Panc1 (cell line): ENCODE data around the gene URAD. TPM values are rescaled to one million over a fixed set of nuclear protein-coding genes. Genes with fewer than 3 reads are reported as not detected.

ENCODE experiments used
- ATAC-seq: fragments of 200-7000 bp; cut with Tn5 transposase; 2 replicates; pipeline ENCODE4 v1.9.1; 2020; ENCODE audit warnings: mild to moderate bottlenecking, moderate library complexity
- BruUV-seq: library from RNA; stranded (reverse); fragments of 400-500 nt; replicated peaks from 2 replicates; lab custom pipeline; 2021; lab: Mats Ljungman, UMichigan
- CTCF ChIA-PET: fragments of 300-600 bp; sonication (Branson Sonifier 250); formaldehyde crosslinking; loops from one replicate; lab custom pipeline; 2022; ENCODE audit warnings: antibody characterized with exemption; lab: Charles Lee
- POLR2A ChIA-PET: fragments of 300-600 bp; sonication (Branson Sonifier 250); formaldehyde crosslinking; loops from one replicate; lab custom pipeline; 2022; ENCODE audit warnings: antibody characterized with exemption; lab: Charles Lee
- DNase-seq: peaks from one replicate; pipeline ENCODE4 v3.0.0-alpha.2; 2010; ENCODE audit warnings: low read depth, low spot score
- H3K27ac ChIP-seq: 2 replicates; pipeline ENCODE4 v1.5.1; 2011; ENCODE audit warnings: mild to moderate bottlenecking, low read length, inconsistent platforms
- H3K27me3 ChIP-seq: fragments of 200-500 bp; sonication (Bioruptor generic); 2 replicates; pipeline ENCODE4 v1.6.0; 2014; ENCODE audit warnings: low read length, inconsistent platforms; ENCODE audit not compliant: control insufficient read depth, insufficient read depth
- H3K36me3 ChIP-seq: fragments of 200-500 bp; sonication (Bioruptor generic); 2 replicates; pipeline ENCODE4 v1.5.1; 2014; ENCODE audit warnings: inconsistent platforms, mild to moderate bottlenecking, low read length, moderate library complexity; ENCODE audit not compliant: control insufficient read depth, insufficient read depth
- H3K4me1 ChIP-seq: 2 replicates; pipeline ENCODE4 v1.5.1; 2011; ENCODE audit warnings: inconsistent platforms, mild to moderate bottlenecking, low read length, moderate library complexity; ENCODE audit not compliant: control insufficient read depth, insufficient read depth
- H3K4me3 ChIP-seq, 2 experiments: 2 replicates each; pipeline ENCODE4 v1.5.1; 2011 to 2012; ENCODE audit warnings: low read depth in 2 of 2, low read length in 2 of 2, mild to moderate bottlenecking in 2 of 2, inconsistent platforms in 1 of 2, moderate library complexity in 1 of 2
- H3K9me3 ChIP-seq: fragments of 200-500 bp; sonication (Bioruptor generic); 2 replicates; pipeline ENCODE4 v1.5.1; 2014; ENCODE audit warnings: low read depth, mild to moderate bottlenecking, inconsistent platforms, low read length, moderate library complexity; ENCODE audit not compliant: control insufficient read depth, insufficient read depth
- POLR2AphosphoS5 ChIP-seq: IDR thresholded peaks from 2 replicates; pipeline ENCODE4 v1.6.1; 2012; ENCODE audit warnings: mild to moderate bottlenecking, low read depth, low read length, moderate library complexity
- SIN3A ChIP-seq: IDR thresholded peaks from 2 replicates; pipeline ENCODE4 v1.6.1; 2012; ENCODE audit warnings: low read depth, mild to moderate bottlenecking, low read length, moderate library complexity, borderline replicate concordance; ENCODE audit not compliant: insufficient read depth
- TCF7L2 ChIP-seq: IDR thresholded peaks from 2 replicates; pipeline ENCODE4 v1.6.1; 2011; ENCODE audit warnings: mild to moderate bottlenecking, low read depth, low read length, inconsistent platforms
- in situ Hi-C: cut with HindIII; loops from 2 replicates; pipeline ENCODE4 v1.10.0; 2016; ENCODE audit warnings: low sequenced_read_pairs, low pct_unique_long_range_greater_than_20kb
- intact Hi-C: fragments of 100-400 bp; cut with micrococcal nuclease; formaldehyde crosslinking; loops from one replicate; pipeline ENCODE4 v1.10.0; 2022; ENCODE audit not compliant: unreplicated experiment
- total RNA-seq: library from RNA; stranded (reverse); gene quantifications from one replicate; pipeline ENCODE4 v1.2.1, GENCODE V29; 2021; ENCODE audit not compliant: unreplicated experiment
- TF ChIP-seq, protein P1 (sequence below), 2 experiments: IDR thresholded peaks; 2 replicates each; pipeline ENCODE4 v1.6.1; 2011 to 2012; ENCODE audit warnings: low read depth in 2 of 2, control low read depth in 1 of 2, low read length in 1 of 2, mild to moderate bottlenecking in 1 of 2, moderate library complexity in 1 of 2; ENCODE audit not compliant: insufficient read depth in 1 of 2
- TF ChIP-seq, protein P2 (sequence below): fragments of 450-650 bp; IDR thresholded peaks from 2 replicates; pipeline ENCODE4 v1.5.1; 2017; ENCODE audit warnings: mild to moderate bottlenecking

Gene URAD
- total RNA-seq, 1 experiment from 2014 or later: not detected

GRCh38 chr13:27969866-27970229 lies 18.6 kb downstream of the URAD start:
- Histone ChIP-seq H3K27me3 (no peaks in the 10 kb centered on the region), H3K36me3 (no peaks in the 10 kb centered on the region; the same call in 1 of the 2 replicates), H3K9me3 (no peaks in the 10 kb centered on the region), H3K4me3 (no peak overlapping the region), H3K27ac (no peak overlapping the region), H3K4me1 (peaks cover 8% of the 10 kb centered on the region)
- BruUV-seq: no TSS peak
- ChIA-PET CTCF (interaction anchor here (1.2 kb wide), 1 partner anchor 9 kb away, joined by 3 read pairs; no protein-coding TSS in a partner anchor), POLR2A (interaction anchor here (0.6 kb wide), 1 partner anchor 139 kb away, joined by 5 read pairs; no protein-coding TSS in a partner anchor)
- DNase-seq: no peak
- intact Hi-C loops (no loop called here), in situ Hi-C loops (loop anchor here (25.0 kb wide), 1 partner anchor 133 kb away; no protein-coding TSS in a partner anchor)
- ATAC-seq: no peak
- TF ChIP-seq, protein P1, sequence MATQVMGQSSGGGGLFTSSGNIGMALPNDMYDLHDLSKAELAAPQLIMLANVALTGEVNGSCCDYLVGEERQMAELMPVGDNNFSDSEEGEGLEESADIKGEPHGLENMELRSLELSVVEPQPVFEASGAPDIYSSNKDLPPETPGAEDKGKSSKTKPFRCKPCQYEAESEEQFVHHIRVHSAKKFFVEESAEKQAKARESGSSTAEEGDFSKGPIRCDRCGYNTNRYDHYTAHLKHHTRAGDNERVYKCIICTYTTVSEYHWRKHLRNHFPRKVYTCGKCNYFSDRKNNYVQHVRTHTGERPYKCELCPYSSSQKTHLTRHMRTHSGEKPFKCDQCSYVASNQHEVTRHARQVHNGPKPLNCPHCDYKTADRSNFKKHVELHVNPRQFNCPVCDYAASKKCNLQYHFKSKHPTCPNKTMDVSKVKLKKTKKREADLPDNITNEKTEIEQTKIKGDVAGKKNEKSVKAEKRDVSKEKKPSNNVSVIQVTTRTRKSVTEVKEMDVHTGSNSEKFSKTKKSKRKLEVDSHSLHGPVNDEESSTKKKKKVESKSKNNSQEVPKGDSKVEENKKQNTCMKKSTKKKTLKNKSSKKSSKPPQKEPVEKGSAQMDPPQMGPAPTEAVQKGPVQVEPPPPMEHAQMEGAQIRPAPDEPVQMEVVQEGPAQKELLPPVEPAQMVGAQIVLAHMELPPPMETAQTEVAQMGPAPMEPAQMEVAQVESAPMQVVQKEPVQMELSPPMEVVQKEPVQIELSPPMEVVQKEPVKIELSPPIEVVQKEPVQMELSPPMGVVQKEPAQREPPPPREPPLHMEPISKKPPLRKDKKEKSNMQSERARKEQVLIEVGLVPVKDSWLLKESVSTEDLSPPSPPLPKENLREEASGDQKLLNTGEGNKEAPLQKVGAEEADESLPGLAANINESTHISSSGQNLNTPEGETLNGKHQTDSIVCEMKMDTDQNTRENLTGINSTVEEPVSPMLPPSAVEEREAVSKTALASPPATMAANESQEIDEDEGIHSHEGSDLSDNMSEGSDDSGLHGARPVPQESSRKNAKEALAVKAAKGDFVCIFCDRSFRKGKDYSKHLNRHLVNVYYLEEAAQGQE (IDR thresholded peaks at IDR 0.05; ENCODE audit: insufficient read depth in 1 of 2, low read depth in 2 of 2, low read length in 1 of 2): no peak
- no peak for TF ChIP-seq TCF7L2
- TF ChIP-seq, protein P2, sequence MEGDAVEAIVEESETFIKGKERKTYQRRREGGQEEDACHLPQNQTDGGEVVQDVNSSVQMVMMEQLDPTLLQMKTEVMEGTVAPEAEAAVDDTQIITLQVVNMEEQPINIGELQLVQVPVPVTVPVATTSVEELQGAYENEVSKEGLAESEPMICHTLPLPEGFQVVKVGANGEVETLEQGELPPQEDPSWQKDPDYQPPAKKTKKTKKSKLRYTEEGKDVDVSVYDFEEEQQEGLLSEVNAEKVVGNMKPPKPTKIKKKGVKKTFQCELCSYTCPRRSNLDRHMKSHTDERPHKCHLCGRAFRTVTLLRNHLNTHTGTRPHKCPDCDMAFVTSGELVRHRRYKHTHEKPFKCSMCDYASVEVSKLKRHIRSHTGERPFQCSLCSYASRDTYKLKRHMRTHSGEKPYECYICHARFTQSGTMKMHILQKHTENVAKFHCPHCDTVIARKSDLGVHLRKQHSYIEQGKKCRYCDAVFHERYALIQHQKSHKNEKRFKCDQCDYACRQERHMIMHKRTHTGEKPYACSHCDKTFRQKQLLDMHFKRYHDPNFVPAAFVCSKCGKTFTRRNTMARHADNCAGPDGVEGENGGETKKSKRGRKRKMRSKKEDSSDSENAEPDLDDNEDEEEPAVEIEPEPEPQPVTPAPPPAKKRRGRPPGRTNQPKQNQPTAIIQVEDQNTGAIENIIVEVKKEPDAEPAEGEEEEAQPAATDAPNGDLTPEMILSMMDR: no peak

- in situ Hi-C loops (loop anchor here (25.0 kb wide), 1 partner anchor 132 kb away; no protein-coding TSS in a partner anchor), intact Hi-C loops (no loop called here)
- no peaks in the 10 kb centered on the region for H3K27me3 ChIP-seq
- TF ChIP-seq SIN3A: no peak
- TF ChIP-seq TCF7L2: no peak
- TF ChIP-seq POLR2AphosphoS5: no peak
- TF ChIP-seq, protein P1 (IDR thresholded peaks at IDR 0.05; ENCODE audit: insufficient read depth in 1 of 2, low read depth in 2 of 2, low read length in 1 of 2): no peak
- TF ChIP-seq, protein P2: no peak
- ChIA-PET POLR2A (no interaction called here), CTCF (interaction anchor here (1.2 kb wide), 1 partner anchor 9 kb away, joined by 3 read pairs; no protein-coding TSS in a partner anchor)
- peaks cover 10% of the 10 kb centered on the region for H3K4me1 ChIP-seq
- ATAC-seq (peak; percentile 72), DNase-seq (no peak)
- no peaks in the 10 kb centered on the region; the same call in 1 of the 2 replicates for H3K36me3 ChIP-seq
- H3K4me3 ChIP-seq: peak within 1 kb of the TSS; percentile 51 to 53
- BruUV-seq: no TSS peak
- no peaks in the 10 kb centered on the region for H3K9me3 ChIP-seq
- 0 out of 2 replicates have a peak within 1 kb of the TSS, but pooled peaks have one; percentile 29 for H3K27ac ChIP-seq
Observed at GRCh38 chr13:27969082-27969865, 19.2 kb downstream of the URAD start, which contains the start of gene CDX2. Gene CDX2, minus strand, starts transcription at chr13:27969315. Its CDS starts 309 bp downstream, at chr13:27969006.
